ENCODE results near the gene ING5. TPM values are rescaled to one million over a fixed set of nuclear protein-coding genes. Genes with fewer than 3 reads are reported as not detected.
"Not testable (repeated sequence)": the region's sequence is repeated elsewhere in the genome, so short reads cannot be mapped to it uniquely, and the experiment has no call there.

The ING5 gene
- total RNA-seq, 2 donors from 2014 or later, result 27.8 to 70.6 TPM

DNA sequence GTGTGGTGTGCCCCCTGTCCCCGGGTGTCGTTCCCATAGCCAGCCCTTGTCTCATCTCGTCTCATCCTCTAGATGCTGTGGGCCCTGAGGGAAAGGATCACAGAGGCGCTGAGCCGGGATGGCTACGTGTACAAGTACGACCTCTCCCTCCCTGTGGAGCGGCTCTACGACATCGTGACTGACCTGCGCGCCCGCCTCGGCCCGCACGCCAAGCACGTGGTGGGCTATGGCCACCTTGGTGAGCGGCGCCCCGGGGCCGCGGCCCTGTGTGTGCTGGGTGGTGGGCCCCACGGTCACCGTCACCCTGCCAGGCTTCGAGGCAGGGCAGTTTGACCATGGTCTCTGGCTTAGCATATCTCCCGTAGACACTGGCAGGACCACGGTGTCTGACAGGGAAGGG lies 53.9 kb downstream of the ING5 start:
- peaks cover 14 to 21% of the 10 kb centered on the region in 2 donors for H3K4me1 Mint-ChIP-seq (ENCODE audit: low read depth in 2 of 2)
- peaks cover 1% of the 10 kb centered on the region for H3K9me3 Mint-ChIP-seq
- H3K4me3 Mint-ChIP-seq, result no peak overlapping the region
- DNase-seq (ENCODE audit: low spot score) (no peak), ATAC-seq (no peak)
- H3K27ac Mint-ChIP-seq, result no peak overlapping the region
- no peaks in the 10 kb centered on the region for H3K27me3 Mint-ChIP-seq
- H3K36me3 Mint-ChIP-seq, result peaks cover 9% of the 10 kb centered on the region

DNA sequence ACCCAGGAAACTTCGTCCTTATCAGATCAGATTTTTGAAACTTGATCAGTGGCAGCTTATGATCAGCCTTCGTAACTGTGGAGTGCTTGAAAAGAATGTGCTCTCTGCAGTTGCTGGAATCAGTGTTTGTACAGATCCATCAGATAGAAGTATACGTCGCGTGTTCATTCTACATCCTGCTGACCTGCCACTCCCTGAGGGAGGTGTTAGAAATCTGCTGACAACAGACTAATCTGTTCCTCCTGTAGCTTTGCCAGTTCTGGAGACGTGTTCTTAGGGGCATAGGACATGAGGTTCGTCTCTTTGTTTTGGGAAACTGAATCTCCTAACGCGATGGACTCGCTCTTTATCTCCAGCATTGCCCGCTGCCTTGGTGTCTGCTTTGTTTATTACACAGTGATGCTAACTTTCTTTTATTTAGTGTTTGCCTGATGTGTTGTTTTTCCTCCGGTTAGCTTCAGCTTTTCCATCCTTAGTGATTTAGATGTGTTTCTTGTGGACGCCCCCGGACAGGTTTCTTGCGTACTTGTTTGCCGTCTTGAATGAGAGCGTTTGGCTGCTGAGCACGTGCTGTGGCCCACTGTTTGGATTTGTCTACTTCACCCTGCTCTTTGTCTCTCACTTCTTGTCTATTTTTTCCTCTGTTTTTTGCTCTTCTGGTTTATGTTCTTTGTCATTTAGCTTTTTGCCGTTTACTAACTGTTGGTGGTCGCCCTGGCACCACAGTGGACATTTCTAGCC lies 57.4 kb downstream of the ING5 start:
- H3K36me3 Mint-ChIP-seq, result peaks cover 16% of the 10 kb centered on the region
- ATAC-seq, result no peak
- peaks cover 3% of the 10 kb centered on the region for H3K9me3 Mint-ChIP-seq
- H3K27me3 Mint-ChIP-seq, result no peaks in the 10 kb centered on the region
- peak overlapping the region; percentile 26 for H3K4me3 Mint-ChIP-seq
- peaks cover 40 to 43% of the 10 kb centered on the region in 2 donors for H3K4me1 Mint-ChIP-seq (ENCODE audit: low read depth in 2 of 2)
- peak overlapping the region in 1 of 2 donors; percentile 2 for H3K27ac Mint-ChIP-seq
- peak; percentile 46 for DNase-seq (ENCODE audit: low spot score)

DNA sequence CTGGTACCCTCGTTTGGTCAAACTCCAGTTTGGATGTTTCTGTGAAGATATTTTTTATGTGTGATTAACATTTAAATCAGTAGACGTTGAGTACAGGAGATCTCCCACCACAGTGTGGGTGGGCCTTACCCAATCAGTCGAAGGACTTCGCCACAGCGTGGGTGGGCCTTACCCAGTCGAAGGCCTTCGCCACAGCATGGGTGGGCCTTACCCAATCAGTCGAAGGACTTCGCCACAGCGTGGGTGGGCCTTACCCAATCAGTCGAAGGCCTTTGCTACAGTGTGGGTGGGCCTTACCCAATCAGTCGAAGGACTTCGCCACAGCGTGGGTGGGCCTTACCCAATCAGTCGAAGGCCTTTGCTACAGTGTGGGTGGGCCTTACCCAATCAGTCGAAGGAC lies 58.1 kb downstream of the ING5 start:
- H3K36me3 Mint-ChIP-seq, result peaks cover 16% of the 10 kb centered on the region
- H3K4me3 Mint-ChIP-seq, result peak overlapping the region; percentile 26
- H3K9me3 Mint-ChIP-seq, ATAC-seq, H3K27me3 Mint-ChIP-seq: not testable (repeated sequence)
- H3K27ac Mint-ChIP-seq, result peak overlapping the region in 1 of 2 donors; percentile 2
- peaks cover 46 to 49% of the 10 kb centered on the region in 2 donors for H3K4me1 Mint-ChIP-seq (ENCODE audit: low read depth in 2 of 2)
- DNase-seq (ENCODE audit: low spot score), result peak; percentile 45

DNA sequence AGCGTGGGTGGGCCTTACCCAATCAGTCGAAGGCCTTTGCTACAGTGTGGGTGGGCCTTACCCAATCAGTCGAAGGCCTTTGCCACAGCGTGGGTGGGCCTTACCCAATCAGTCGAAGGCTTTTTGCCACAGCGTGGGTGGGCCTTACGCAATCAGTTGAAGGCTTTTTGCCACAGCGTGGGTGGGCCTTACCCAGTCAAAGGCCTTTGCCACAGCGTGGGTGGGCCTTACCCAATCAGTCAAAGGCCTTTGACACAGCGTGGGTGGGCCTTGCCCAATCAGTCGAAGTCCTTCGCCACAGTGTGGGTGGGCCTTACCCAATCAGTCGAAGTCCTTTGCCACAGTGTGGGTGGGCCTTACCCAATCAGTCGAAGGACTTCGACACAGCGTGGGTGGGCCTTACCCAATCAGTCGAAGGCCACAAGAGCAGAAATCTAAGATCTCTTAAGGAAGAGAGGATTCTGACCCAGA lies 58.5 kb downstream of the ING5 start:
- Mint-ChIP-seq H3K4me1 (ENCODE audit: low read depth in 2 of 2) (peaks cover 46 to 49% of the 10 kb centered on the region in 2 donors), H3K36me3 (peaks cover 16% of the 10 kb centered on the region), H3K9me3 (peaks cover 3% of the 10 kb centered on the region), H3K27me3 (no peaks in the 10 kb centered on the region), H3K27ac (peak overlapping the region; percentile 88 to 92), H3K4me3 (no peak overlapping the region)
- ATAC-seq, result no peak
- DNase-seq (ENCODE audit: low spot score), result peak; percentile 76

DNA sequence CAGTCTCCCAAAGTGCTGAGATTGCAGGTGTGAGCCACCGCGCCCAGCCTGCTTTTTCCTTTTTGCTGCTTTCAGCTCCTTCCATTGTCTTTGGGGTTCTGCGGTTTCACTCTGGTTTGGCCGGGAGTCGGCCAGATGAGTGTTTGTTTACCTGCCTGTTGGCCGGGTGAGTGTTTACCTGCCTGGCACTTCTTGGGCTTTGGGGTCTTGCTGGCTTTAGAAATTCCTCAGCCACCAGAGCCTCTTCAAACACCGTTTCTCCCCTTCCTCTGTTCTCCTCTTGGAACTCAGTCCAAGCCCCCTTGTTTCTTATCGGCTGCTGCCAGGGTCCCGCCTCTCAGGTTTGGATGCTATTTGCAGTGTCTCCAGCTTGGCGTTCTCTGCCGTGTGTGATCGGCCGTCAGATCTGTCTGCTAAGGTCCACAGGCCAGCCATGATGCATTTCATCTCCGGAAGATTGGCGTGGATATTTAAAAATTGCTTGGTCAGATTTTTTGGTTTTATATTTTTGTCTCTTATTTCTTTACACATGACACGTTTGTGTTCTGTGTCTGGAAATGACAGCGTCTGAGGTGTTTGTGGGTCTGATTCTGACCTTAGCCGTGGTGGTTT lies 60.6 kb downstream of the ING5 start:
- Mint-ChIP-seq H3K9me3 (peaks cover 3% of the 10 kb centered on the region), H3K4me1 (ENCODE audit: low read depth in 2 of 2) (peaks cover 46% of the 10 kb centered on the region in 2 donors), H3K4me3 (peak overlapping the region; percentile 87), H3K27ac (peak overlapping the region; percentile 92 to 93), H3K27me3 (no peaks in the 10 kb centered on the region), H3K36me3 (peaks cover 16% of the 10 kb centered on the region)
- DNase-seq (ENCODE audit: low spot score) (peak; percentile 58), ATAC-seq (peak in 1 of 2 donors; percentile 12)

DNA sequence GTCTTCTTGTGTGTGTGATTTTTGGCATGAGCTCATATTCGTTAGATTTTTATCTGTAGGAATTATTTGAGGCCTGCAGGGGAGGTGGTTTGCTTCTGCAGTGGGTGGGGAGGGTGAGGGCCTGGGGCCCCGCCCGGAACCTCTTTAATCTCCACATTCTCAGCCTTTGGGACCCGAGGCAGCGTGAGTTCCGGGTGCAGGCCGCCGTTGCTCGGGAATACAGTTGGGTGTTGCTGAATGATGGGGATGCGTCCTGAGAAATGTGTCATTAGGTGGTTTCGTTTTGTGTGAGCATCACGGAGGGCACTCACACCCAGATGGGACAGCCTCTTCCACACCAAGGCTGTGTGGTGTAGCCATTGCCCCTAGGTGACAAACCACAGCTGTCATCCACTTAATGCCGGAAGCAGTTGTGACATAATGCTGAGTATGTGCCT lies 61.1 kb downstream of the ING5 start:
- H3K36me3 Mint-ChIP-seq, result peaks cover 16% of the 10 kb centered on the region
- H3K9me3 Mint-ChIP-seq, result peaks cover 3% of the 10 kb centered on the region
- H3K27ac Mint-ChIP-seq, result peak overlapping the region; percentile 92 to 93
- ATAC-seq (peak; percentile 92), DNase-seq (ENCODE audit: low spot score) (peak; percentile 97)
- peak overlapping the region; percentile 87 for H3K4me3 Mint-ChIP-seq
- H3K27me3 Mint-ChIP-seq, result no peaks in the 10 kb centered on the region
- peaks cover 44 to 46% of the 10 kb centered on the region in 2 donors for H3K4me1 Mint-ChIP-seq (ENCODE audit: low read depth in 2 of 2)

DNA sequence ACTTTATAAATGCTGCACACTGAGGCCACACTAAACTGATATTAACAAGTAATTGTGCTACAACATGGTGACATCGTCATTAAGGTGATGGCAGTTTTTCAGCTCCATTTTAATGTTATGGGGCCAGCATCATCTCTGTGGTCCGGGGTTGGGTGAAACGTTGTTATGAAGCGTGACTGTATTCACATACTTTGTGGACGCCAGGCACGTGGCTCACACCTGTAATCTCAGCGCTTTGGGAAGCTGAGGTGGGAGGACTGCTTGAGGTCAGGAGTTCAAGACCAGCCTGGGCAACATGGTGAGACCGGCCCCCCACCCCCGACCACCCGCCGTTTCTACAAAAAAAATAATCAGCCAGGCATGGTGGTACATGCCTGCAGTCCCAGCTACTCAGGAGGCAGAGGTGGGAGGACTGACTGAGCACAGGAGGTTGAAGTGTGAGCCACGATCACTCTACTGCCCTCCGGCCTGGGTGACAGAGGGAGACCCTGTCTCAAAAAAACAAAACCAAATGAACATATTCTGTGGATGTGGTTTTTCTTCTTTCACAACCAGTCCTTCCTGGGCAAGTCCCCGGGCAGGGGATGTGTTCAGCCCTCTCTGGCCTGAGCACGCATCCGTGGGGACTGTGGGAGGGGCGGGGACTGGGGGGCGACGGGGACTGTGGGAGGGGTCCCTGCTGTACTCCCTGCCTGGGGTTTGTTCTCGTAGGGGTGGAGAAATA lies 61.9 kb downstream of the ING5 start:
- peak; percentile 85 for DNase-seq (ENCODE audit: low spot score)
- H3K36me3 Mint-ChIP-seq, result peaks cover 16% of the 10 kb centered on the region
- H3K27ac Mint-ChIP-seq, result peak overlapping the region; percentile 92 to 93

DNA sequence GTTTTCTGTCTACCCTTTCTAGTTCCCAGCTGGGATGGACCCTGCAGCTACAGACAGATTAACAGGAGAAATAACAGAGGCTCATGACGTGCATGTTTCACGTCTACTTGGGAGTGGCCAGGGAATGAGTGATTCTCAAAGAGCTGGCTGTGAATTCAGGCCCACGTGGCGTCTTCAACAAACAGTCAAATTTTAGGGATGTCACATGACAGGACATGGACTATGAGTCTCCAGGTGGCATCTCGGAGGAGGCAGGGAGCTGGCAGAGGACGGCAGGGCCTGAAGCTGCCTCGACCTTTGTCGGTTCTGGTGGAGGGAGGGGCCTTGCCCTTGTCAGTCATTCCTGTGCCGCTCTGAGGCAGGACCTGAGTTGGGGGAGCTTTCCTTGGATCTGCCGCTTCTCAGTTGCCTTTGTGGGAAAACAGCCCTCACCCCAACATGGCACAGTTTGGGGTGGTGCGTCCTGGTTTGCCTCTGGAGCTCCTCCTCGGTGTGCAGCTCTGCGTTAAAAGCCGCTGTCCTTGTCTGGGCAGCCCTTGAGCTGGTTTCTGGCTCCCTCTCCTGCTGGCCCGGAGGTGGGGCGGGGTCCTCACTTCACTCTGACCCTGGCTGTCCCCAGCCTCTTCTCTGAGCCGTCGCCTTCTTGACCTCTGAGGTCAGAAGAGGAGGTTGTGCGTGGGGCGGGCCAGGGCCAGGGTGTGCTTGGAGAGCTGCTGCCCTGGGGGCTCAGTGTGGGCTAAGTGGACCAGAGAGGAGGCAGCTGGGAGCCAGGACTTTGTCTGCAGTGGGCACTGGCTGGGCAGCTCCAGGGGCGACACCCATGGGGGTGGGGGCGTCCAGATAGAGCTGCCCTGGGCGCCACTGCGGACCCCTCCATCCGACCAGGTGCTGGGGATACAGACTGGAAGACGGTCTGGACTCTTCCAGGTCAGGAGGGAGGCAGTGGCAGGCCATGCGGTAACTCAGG lies 62.7 kb downstream of the ING5 start:
- peak; percentile 62 for DNase-seq (ENCODE audit: low spot score)
- H3K27ac Mint-ChIP-seq, result peak overlapping the region; percentile 92 to 93
- H3K4me1 Mint-ChIP-seq (ENCODE audit: low read depth in 2 of 2), result peaks cover 35 to 36% of the 10 kb centered on the region in 2 donors
- H3K36me3 Mint-ChIP-seq, result peaks cover 13% of the 10 kb centered on the region
- H3K9me3 Mint-ChIP-seq, result peaks cover 3% of the 10 kb centered on the region
- peak in 1 of 2 donors; percentile 0 for ATAC-seq
- H3K4me3 Mint-ChIP-seq, result peak overlapping the region; percentile 87
- H3K27me3 Mint-ChIP-seq, result no peaks in the 10 kb centered on the region

More for the DNA sequence above, 61.9 kb downstream of the ING5 start:
- H3K27me3 Mint-ChIP-seq, result no peaks in the 10 kb centered on the region
- H3K4me3 Mint-ChIP-seq, result peak overlapping the region; percentile 87
- H3K4me1 Mint-ChIP-seq (ENCODE audit: low read depth in 2 of 2), result peaks cover 43 to 45% of the 10 kb centered on the region in 2 donors
- ATAC-seq, result peak; percentile 57 to 73
- H3K9me3 Mint-ChIP-seq, result peaks cover 3% of the 10 kb centered on the region

DNA sequence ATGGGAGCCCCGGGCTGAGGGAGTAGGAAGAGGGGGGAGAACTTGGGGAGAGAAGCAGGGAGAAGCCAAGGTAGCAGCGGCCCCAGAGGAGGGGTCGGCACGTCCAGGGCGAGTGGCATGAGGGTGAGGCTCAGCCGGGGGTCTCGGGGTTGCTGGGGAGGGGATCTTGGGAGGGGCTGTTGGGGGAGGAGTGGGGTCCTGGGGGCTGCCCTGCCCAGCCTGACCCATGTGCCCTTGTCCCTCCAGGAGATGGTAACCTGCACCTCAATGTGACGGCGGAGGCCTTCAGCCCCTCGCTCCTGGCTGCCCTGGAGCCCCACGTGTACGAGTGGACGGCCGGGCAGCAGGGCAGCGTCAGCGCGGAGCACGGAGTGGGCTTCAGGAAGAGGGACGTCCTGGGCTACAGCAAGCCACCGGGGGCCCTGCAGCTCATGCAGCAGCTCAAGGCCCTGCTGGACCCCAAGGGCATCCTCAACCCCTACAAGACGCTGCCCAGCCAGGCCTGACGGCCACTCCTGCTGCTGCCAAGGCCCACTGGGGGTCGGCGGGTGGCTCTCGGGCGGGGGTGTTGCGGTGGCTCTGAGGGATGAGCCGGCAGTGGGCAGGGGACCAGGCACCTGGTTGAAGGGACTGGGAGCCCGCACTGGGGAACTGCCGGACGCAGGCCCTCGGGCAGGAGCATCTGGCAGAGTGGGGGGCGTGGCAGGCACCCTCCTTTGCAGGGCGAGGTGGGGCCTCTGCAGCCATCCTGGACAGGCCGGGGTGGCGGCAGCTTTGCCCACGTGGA lies 65.8 kb downstream of the ING5 start:
- peaks cover 27 to 28% of the 10 kb centered on the region in 2 donors for H3K4me1 Mint-ChIP-seq (ENCODE audit: low read depth in 2 of 2)
- H3K9me3 Mint-ChIP-seq, result no peaks in the 10 kb centered on the region
- no peak overlapping the region for H3K27ac Mint-ChIP-seq
- ATAC-seq (no peak), DNase-seq (ENCODE audit: low spot score) (no peak)
- H3K4me3 Mint-ChIP-seq, result no peak overlapping the region
- H3K27me3 Mint-ChIP-seq, result no peaks in the 10 kb centered on the region
- no peaks in the 10 kb centered on the region for H3K36me3 Mint-ChIP-seq

DNA sequence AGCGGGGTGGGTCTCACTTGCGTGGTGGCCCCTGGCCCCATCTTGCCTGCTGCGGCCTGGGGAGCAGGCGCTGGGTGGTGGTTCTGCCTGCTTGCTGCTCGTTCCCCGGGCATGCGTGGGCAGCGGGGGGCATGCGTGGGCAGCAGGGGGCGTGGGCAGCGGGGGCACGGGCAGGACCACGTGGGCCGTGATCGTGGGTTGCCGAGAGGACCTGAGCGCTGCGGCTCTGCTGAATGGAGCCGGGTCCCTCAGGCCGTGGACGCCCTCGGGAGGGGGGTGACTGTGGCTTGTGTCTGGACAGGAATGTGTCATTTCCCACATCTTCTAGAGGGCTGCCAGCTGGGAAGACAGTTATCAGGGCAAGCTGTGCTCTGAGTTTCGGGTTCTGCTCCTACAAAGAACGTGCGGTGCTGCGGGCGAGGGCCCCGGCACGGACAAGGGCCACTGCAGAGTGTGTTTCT lies 66.4 kb downstream of the ING5 start:
- H3K27ac Mint-ChIP-seq, result no peak overlapping the region
- H3K4me3 Mint-ChIP-seq, result no peak overlapping the region
- no peaks in the 10 kb centered on the region for H3K27me3 Mint-ChIP-seq
- H3K36me3 Mint-ChIP-seq, result no peaks in the 10 kb centered on the region
- DNase-seq (ENCODE audit: low spot score) (no peak), ATAC-seq (no peak)
- peaks cover 21 to 22% of the 10 kb centered on the region in 2 donors for H3K4me1 Mint-ChIP-seq (ENCODE audit: low read depth in 2 of 2)
- no peaks in the 10 kb centered on the region for H3K9me3 Mint-ChIP-seq

DNA sequence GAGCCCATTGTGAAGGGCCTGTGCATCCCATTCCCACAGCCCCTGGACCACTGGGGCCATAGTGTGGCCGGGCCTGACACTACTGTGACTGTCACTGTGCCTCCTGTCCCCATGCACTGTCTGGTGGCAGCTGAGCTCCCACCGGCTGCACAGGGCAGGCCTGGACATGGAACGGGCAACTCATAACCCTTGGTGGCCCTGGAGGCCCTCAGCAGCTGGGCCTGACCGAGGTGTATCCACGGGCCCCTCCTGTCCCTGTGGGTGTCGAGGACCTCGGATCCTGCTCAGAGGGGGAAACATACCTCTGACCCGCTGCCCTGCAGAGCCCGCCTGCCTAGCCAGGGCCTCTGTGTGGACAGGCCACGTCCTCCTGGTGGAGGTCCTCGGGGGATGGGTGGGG lies 67.0 kb downstream of the ING5 start:
- H3K4me1 Mint-ChIP-seq (ENCODE audit: low read depth in 2 of 2), result peaks cover 16 to 17% of the 10 kb centered on the region in 2 donors
- H3K4me3 Mint-ChIP-seq, result no peak overlapping the region
- no peaks in the 10 kb centered on the region for H3K36me3 Mint-ChIP-seq
- DNase-seq (ENCODE audit: low spot score) (no peak), ATAC-seq (no peak)
- H3K27me3 Mint-ChIP-seq, result no peaks in the 10 kb centered on the region
- H3K27ac Mint-ChIP-seq, result no peak overlapping the region
- H3K9me3 Mint-ChIP-seq, result no peaks in the 10 kb centered on the region

DNA sequence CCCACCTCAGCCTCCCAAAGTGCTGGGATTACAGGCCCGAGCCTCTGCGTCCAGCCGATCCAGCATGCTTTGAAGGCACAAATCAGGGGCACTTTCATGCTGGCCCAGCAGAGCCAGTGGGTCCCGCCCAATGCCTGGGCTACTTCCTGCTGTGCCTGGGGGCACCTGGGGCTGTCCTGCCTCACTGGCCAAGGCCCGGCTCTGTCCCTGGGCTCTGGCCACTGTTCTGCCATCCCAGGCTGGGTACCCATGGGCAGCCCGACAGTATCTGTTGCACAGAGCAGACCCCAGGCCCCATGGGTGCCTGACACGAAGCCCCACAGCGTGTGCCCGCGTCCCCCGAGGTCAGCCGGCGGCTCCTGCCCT lies 68.0 kb downstream of the ING5 start:
- no peaks in the 10 kb centered on the region for H3K27me3 Mint-ChIP-seq
- ATAC-seq (peak in 1 of 2 donors; percentile 34), DNase-seq (ENCODE audit: low spot score) (no peak)
- H3K27ac Mint-ChIP-seq, result no peak overlapping the region
- H3K36me3 Mint-ChIP-seq, result no peaks in the 10 kb centered on the region
- no peak overlapping the region for H3K4me3 Mint-ChIP-seq
- H3K4me1 Mint-ChIP-seq (ENCODE audit: low read depth in 2 of 2), result peaks cover 7 to 9% of the 10 kb centered on the region in 2 donors
- H3K9me3 Mint-ChIP-seq, result no peaks in the 10 kb centered on the region
